NCI-H345 treated with DMSO at 0.1 percent for 48 hours (cell line): ENCODE data around the gene ODF2L.
"Not testable (repeated sequence)": the region's sequence is repeated elsewhere in the genome, so short reads cannot be mapped to it uniquely, and the experiment has no call there.

Experiments used
- DNase-seq: peaks from one replicate; lab custom pipeline; 2025; ENCODE audit not compliant: unreplicated experiment; lab: John Stamatoyannopoulos, UW

The ODF2L gene

GRCh38 chr1:86388777-86389176, 7.3 kb downstream of the ODF2L start:
- no peak for DNase-seq

- DNase-seq: no peak
These were observed 8.1 kb downstream of the ODF2L start for GRCh38 chr1:86387916-86388627.

GRCh38 chr1:86382878-86383277, 13.2 kb downstream of the ODF2L start:
- DNase-seq: no peak

GRCh38 chr1:86381223-86381622, 14.9 kb downstream of the ODF2L start:
- no peak for DNase-seq

- peak; percentile 80 for DNase-seq
These were observed 15.8 kb downstream of the ODF2L start for GRCh38 chr1:86380257-86380861.

GRCh38 chr1:86378813-86379212, 17.3 kb downstream of the ODF2L start:
- no peak for DNase-seq

- DNase-seq: no peak
These were observed 18.8 kb downstream of the ODF2L start for GRCh38 chr1:86377341-86377740.

- DNase-seq: no peak
These were observed 20.4 kb downstream of the ODF2L start for GRCh38 chr1:86375688-86376087.

GRCh38 chr1:86370601-86371022, 25.5 kb downstream of the ODF2L start:
- DNase-seq: no peak

- DNase-seq: no peak
These were observed 30.2 kb downstream of the ODF2L start for GRCh38 chr1:86365896-86366295.

- no peak for DNase-seq
These were observed 33.3 kb downstream of the ODF2L start for GRCh38 chr1:86362807-86363206.

GRCh38 chr1:86357796-86358195, 38.3 kb downstream of the ODF2L start:
- no peak for DNase-seq

GRCh38 chr1:86356247-86356646, 39.9 kb downstream of the ODF2L start:
- no peak for DNase-seq

- DNase-seq: no peak
These were observed 44.0 kb downstream of the ODF2L start for GRCh38 chr1:86352086-86352485.

GRCh38 chr1:86350230-86350629, 45.9 kb downstream of the ODF2L start:
- not testable (repeated sequence) for DNase-seq

GRCh38 chr1:86346388-86346787, 49.7 kb downstream of the ODF2L start:
- no peak for DNase-seq

- DNase-seq: no peak
These were observed 51.1 kb downstream of the ODF2L start for GRCh38 chr1:86345042-86345441.

GRCh38 chr1:86339906-86340305, 56.2 kb downstream of the ODF2L start:
- no peak for DNase-seq

- no peak for DNase-seq
These were observed 56.9 kb downstream of the ODF2L start for GRCh38 chr1:86339014-86339812.

- no peak for DNase-seq
These were observed 60.2 kb downstream of the ODF2L start for GRCh38 chr1:86335916-86336315.

GRCh38 chr1:86325264-86325663, 70.9 kb downstream of the ODF2L start:
- DNase-seq: no peak
